Thyroid gland (tissue), 4 donors: ENCODE measurements around the gene LCN12.

Experiments
- POLR2A ChIP-seq, 2 donors: fragments of 450-650 bp; IDR thresholded peaks; one replicate each; pipeline ENCODE4 v1.6.1; 2017; ENCODE audit warnings: antibody characterized with exemption in 2 of 2, mild to moderate bottlenecking in 2 of 2, moderate library complexity in 1 of 2
- TF ChIP-seq, protein P1 (sequence below), 6 experiments: fragments of 200-600 bp in 3 of 6; fragments of 450-650 bp in 3 of 6; sonication (generic) in 3 of 6; IDR thresholded peaks; one replicate each; pipeline ENCODE4 v1.5.1; 2016 to 2019; ENCODE audit warnings: antibody characterized with exemption in 6 of 6, mild to moderate bottlenecking in 2 of 6, inconsistent platforms in 1 of 6, moderate library complexity in 1 of 6

GRCh38 chr9:136981588-136982231, 29.6 kb downstream of the LCN12 start:
- TF ChIP-seq, protein P1, sequence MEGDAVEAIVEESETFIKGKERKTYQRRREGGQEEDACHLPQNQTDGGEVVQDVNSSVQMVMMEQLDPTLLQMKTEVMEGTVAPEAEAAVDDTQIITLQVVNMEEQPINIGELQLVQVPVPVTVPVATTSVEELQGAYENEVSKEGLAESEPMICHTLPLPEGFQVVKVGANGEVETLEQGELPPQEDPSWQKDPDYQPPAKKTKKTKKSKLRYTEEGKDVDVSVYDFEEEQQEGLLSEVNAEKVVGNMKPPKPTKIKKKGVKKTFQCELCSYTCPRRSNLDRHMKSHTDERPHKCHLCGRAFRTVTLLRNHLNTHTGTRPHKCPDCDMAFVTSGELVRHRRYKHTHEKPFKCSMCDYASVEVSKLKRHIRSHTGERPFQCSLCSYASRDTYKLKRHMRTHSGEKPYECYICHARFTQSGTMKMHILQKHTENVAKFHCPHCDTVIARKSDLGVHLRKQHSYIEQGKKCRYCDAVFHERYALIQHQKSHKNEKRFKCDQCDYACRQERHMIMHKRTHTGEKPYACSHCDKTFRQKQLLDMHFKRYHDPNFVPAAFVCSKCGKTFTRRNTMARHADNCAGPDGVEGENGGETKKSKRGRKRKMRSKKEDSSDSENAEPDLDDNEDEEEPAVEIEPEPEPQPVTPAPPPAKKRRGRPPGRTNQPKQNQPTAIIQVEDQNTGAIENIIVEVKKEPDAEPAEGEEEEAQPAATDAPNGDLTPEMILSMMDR (IDR thresholded peaks at IDR 0.05) = no peak
- no peak for TF ChIP-seq POLR2A (IDR thresholded peaks at IDR 0.05)
